ENCODE measurements around the gene ALDOB. TPM values are rescaled to one million over a fixed set of nuclear protein-coding genes. Genes with fewer than 3 reads are reported as not detected.

ALDOB gene
- total RNA-seq, 1 donor from 2014 or later = not detected

- DNase-seq = no peak
- H3K9me3 ChIP-seq = no peaks in the 10 kb centered on the region
These were observed 60.0 kb downstream of the ALDOB start for GRCh38 chr9:101375546-101375945.

GRCh38 chr9:101372327-101373118 is 63.1 kb downstream of the ALDOB start:
- intact Hi-C loops (cut with DNase I) = no loop called here
- H3K4me1 ChIP-seq = no peaks in the 10 kb centered on the region
- H3K36me3 ChIP-seq = no peaks in the 10 kb centered on the region
- H3K27ac ChIP-seq = no peak overlapping the region
- TF ChIP-seq CTCF (IDR thresholded peaks at IDR 0.05) = no peak
- ATAC-seq = no peak
- no peaks in the 10 kb centered on the region for H3K27me3 ChIP-seq
- H3K4me3 ChIP-seq = no peak overlapping the region
- no peaks in the 10 kb centered on the region for H3K9me3 ChIP-seq
- no peak for DNase-seq

More at GRCh38 chr9:101375546-101375945, 60.0 kb downstream of the ALDOB start:
- ATAC-seq = no peak
- intact Hi-C loops (cut with DNase I) = no loop called here
- Histone ChIP-seq H3K27me3 (no peaks in the 10 kb centered on the region), H3K36me3 (no peaks in the 10 kb centered on the region), H3K27ac (no peak overlapping the region), H3K4me3 (no peak overlapping the region), H3K4me1 (no peaks in the 10 kb centered on the region)
- no peak for TF ChIP-seq CTCF (IDR thresholded peaks at IDR 0.05)

- TF ChIP-seq CTCF (IDR thresholded peaks at IDR 0.05) = no peak
- intact Hi-C loops (cut with DNase I) = no loop called here
- DNase-seq = no peak
These were observed 63.8 kb downstream of the ALDOB start for GRCh38 chr9:101371813-101372212.

More at GRCh38 chr9:101371813-101372212, 63.8 kb downstream of the ALDOB start:
- Histone ChIP-seq H3K27me3 (no peaks in the 10 kb centered on the region), H3K36me3 (no peaks in the 10 kb centered on the region), H3K4me1 (no peaks in the 10 kb centered on the region), H3K4me3 (no peak overlapping the region), H3K27ac (no peak overlapping the region), H3K9me3 (no peaks in the 10 kb centered on the region)
- ATAC-seq = no peak

Other genes with a start within 250 kb of the ALDOB start
- gene BAAT, start 50.8 kb downstream of the ALDOB start, total RNA-seq = 1.0 TPM
- 9.8 TPM for gene MRPL50, start 37.2 kb downstream of the ALDOB start, total RNA-seq
- 21.9 TPM for gene ZNF189, start 36.9 kb downstream of the ALDOB start, total RNA-seq
- gene RNF20, start 98.1 kb upstream of the ALDOB start, total RNA-seq = 48.1 TPM
- not detected for gene PPP3R2, start 159.2 kb upstream of the ALDOB start, total RNA-seq